Measurements from ENCODE around the gene MINDY4B.

Gene MINDY4B

DNA sequence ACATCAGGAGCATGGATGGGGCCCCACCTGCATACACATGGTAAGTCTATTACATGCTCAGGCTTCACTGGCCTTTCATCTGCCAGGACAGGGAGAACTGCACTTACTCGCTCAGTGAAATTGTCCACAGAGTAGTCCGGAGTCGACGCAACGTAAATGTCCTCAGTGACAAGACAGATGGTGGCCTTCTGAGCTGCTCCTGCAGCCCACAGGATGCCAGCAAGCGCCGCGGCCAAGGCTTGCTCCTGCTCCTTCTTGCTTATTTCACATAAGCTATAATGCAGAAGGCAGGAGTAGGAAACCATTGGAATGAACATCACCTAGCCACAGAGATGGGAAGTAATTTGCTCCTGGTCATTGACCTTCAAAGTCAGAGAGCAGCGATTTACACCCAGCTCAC lies 14.4 kb downstream of the MINDY4B start:
- no peak for DNase-seq
- no peaks in the 10 kb centered on the region for H3K27me3 ChIP-seq (replicated peaks; ENCODE audit: insufficient read depth, low read length)

DNA sequence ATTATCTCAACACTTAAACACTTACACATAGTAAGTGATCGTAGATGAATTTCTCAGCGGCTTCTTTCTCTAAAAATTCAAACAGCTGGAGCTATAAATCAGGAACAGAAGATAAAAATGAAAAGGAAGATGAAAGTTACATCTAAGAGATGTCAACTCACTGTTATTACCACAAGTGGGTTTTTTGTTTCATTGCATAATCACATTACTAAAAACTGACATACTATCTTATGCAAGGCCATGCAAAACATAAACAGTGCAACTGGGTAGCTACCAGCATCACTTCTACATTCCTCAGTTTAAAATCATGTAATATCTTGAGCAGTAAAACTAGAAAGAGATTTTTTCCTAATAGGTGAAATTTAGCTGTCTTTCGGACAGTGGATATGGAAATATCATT lies 14.9 kb downstream of the MINDY4B start:
- Histone ChIP-seq H3K4me1 (ENCODE audit: low read length) (no peaks in the 10 kb centered on the region), H3K79me2 (ENCODE audit: low read length) (no peaks in the 10 kb centered on the region), H3K4me2 (ENCODE audit: low read depth, low read length) (no peak overlapping the region), H2AFZ (ENCODE audit: low read length) (no peak overlapping the region), H3K36me3 (replicated peaks; ENCODE audit: insufficient read depth, low read length) (no peaks in the 10 kb centered on the region), H3K9me2 (replicated peaks; ENCODE audit: insufficient read depth, low read length) (no peaks in the 10 kb centered on the region), H4K20me1 (ENCODE audit: insufficient read depth, low read length) (no peaks in the 10 kb centered on the region), H3F3A (ENCODE audit: insufficient read depth, low read length) (no peaks in the 10 kb centered on the region), H3K4me3 (ENCODE audit: low read length) (no peak overlapping the region), H3K27me3 (replicated peaks; ENCODE audit: insufficient read depth, low read length) (no peaks in the 10 kb centered on the region), H3K9me3 (replicated peaks; ENCODE audit: insufficient read depth, low read length) (no peaks in the 10 kb centered on the region), H3K9ac (ENCODE audit: low read length) (no peak overlapping the region), H3K27ac (ENCODE audit: low read length) (no peak overlapping the region)
- DNase-seq: no peak
- TF ChIP-seq EZH2phosphoT487 (IDR thresholded peaks at IDR 0.05; ENCODE audit: low read length) (no peak), EZH2 (optimal IDR thresholded peaks at IDR 0.05; ENCODE audit: low read depth, low read length) (no peak)
- TF ChIP-seq, protein P1, sequence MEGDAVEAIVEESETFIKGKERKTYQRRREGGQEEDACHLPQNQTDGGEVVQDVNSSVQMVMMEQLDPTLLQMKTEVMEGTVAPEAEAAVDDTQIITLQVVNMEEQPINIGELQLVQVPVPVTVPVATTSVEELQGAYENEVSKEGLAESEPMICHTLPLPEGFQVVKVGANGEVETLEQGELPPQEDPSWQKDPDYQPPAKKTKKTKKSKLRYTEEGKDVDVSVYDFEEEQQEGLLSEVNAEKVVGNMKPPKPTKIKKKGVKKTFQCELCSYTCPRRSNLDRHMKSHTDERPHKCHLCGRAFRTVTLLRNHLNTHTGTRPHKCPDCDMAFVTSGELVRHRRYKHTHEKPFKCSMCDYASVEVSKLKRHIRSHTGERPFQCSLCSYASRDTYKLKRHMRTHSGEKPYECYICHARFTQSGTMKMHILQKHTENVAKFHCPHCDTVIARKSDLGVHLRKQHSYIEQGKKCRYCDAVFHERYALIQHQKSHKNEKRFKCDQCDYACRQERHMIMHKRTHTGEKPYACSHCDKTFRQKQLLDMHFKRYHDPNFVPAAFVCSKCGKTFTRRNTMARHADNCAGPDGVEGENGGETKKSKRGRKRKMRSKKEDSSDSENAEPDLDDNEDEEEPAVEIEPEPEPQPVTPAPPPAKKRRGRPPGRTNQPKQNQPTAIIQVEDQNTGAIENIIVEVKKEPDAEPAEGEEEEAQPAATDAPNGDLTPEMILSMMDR (IDR thresholded peaks at IDR 0.05; ENCODE audit: low read length): no peak

More for the DNA sequence above, 14.4 kb downstream of the MINDY4B start:
- Histone ChIP-seq H3K9me3 (replicated peaks; ENCODE audit: insufficient read depth, low read length) (no peaks in the 10 kb centered on the region), H3K4me1 (ENCODE audit: low read length) (no peaks in the 10 kb centered on the region), H3K9me2 (replicated peaks; ENCODE audit: insufficient read depth, low read length) (no peaks in the 10 kb centered on the region), H2AFZ (ENCODE audit: low read length) (no peak overlapping the region), H3K36me3 (replicated peaks; ENCODE audit: insufficient read depth, low read length) (no peaks in the 10 kb centered on the region), H3K9ac (ENCODE audit: low read length) (no peak overlapping the region), H3K27ac (ENCODE audit: low read length) (no peak overlapping the region), H3K4me2 (ENCODE audit: low read depth, low read length) (no peak overlapping the region), H3K4me3 (ENCODE audit: low read length) (no peak overlapping the region), H3K79me2 (ENCODE audit: low read length) (no peaks in the 10 kb centered on the region), H3F3A (ENCODE audit: insufficient read depth, low read length) (no peaks in the 10 kb centered on the region), H4K20me1 (ENCODE audit: insufficient read depth, low read length) (no peaks in the 10 kb centered on the region)
- TF ChIP-seq, protein P1 (IDR thresholded peaks at IDR 0.05; ENCODE audit: low read length): no peak
- TF ChIP-seq EZH2 (optimal IDR thresholded peaks at IDR 0.05; ENCODE audit: low read depth, low read length): no peak
- TF ChIP-seq EZH2phosphoT487 (IDR thresholded peaks at IDR 0.05; ENCODE audit: low read length): no peak

- TF ChIP-seq EZH2 (optimal IDR thresholded peaks at IDR 0.05; ENCODE audit: low read depth, low read length) (no peak), EZH2phosphoT487 (IDR thresholded peaks at IDR 0.05; ENCODE audit: low read length) (no peak)
- TF ChIP-seq, protein P1 (IDR thresholded peaks at IDR 0.05; ENCODE audit: low read length): no peak
- no peaks in the 10 kb centered on the region for H3K9me2 ChIP-seq (replicated peaks; ENCODE audit: insufficient read depth, low read length)
- H3K4me2 ChIP-seq (ENCODE audit: low read depth, low read length): no peak overlapping the region
- H3F3A ChIP-seq (ENCODE audit: insufficient read depth, low read length): no peaks in the 10 kb centered on the region
- no peaks in the 10 kb centered on the region for H3K79me2 ChIP-seq (ENCODE audit: low read length)
- no peaks in the 10 kb centered on the region for H3K36me3 ChIP-seq (replicated peaks; ENCODE audit: insufficient read depth, low read length)
- H3K27me3 ChIP-seq (replicated peaks; ENCODE audit: insufficient read depth, low read length): no peaks in the 10 kb centered on the region
- H2AFZ ChIP-seq (ENCODE audit: low read length): no peak overlapping the region
- H3K27ac ChIP-seq (ENCODE audit: low read length): no peak overlapping the region
- H3K9me3 ChIP-seq (replicated peaks; ENCODE audit: insufficient read depth, low read length): no peaks in the 10 kb centered on the region
- no peaks in the 10 kb centered on the region for H3K4me1 ChIP-seq (ENCODE audit: low read length)
- no peaks in the 10 kb centered on the region for H4K20me1 ChIP-seq (ENCODE audit: insufficient read depth, low read length)
- no peak overlapping the region for H3K4me3 ChIP-seq (ENCODE audit: low read length)
- DNase-seq: no peak
- H3K9ac ChIP-seq (ENCODE audit: low read length): no peak overlapping the region
These were observed 16.1 kb downstream of the MINDY4B start for GRCh38 chr3:150889106-150889505.

Data from MM.1S (cell line).